ENCODE measurements around the gene SLX4IP.

- TF ChIP-seq, protein P1, sequence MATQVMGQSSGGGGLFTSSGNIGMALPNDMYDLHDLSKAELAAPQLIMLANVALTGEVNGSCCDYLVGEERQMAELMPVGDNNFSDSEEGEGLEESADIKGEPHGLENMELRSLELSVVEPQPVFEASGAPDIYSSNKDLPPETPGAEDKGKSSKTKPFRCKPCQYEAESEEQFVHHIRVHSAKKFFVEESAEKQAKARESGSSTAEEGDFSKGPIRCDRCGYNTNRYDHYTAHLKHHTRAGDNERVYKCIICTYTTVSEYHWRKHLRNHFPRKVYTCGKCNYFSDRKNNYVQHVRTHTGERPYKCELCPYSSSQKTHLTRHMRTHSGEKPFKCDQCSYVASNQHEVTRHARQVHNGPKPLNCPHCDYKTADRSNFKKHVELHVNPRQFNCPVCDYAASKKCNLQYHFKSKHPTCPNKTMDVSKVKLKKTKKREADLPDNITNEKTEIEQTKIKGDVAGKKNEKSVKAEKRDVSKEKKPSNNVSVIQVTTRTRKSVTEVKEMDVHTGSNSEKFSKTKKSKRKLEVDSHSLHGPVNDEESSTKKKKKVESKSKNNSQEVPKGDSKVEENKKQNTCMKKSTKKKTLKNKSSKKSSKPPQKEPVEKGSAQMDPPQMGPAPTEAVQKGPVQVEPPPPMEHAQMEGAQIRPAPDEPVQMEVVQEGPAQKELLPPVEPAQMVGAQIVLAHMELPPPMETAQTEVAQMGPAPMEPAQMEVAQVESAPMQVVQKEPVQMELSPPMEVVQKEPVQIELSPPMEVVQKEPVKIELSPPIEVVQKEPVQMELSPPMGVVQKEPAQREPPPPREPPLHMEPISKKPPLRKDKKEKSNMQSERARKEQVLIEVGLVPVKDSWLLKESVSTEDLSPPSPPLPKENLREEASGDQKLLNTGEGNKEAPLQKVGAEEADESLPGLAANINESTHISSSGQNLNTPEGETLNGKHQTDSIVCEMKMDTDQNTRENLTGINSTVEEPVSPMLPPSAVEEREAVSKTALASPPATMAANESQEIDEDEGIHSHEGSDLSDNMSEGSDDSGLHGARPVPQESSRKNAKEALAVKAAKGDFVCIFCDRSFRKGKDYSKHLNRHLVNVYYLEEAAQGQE (IDR thresholded peaks at IDR 0.05; ENCODE audit: insufficient read depth in 1 of 2, low read depth in 2 of 2, low read length in 2 of 2), result no peak
- no peak for TF ChIP-seq POLR2AphosphoS5 (IDR thresholded peaks at IDR 0.05; ENCODE audit: low read depth, low read length)
Measured at GRCh38 chr20:10490706-10491105, 55.6 kb downstream of the SLX4IP start.

Measured in PFSK-1 (cell line).